Suprapubic skin (tissue), 3 donors: ENCODE measurements around the gene CHSY1.

Experiments
- CTCF ChIP-seq, 2 donors: fragments of 200-600 bp in 1 of 2; fragments of 450-650 bp in 1 of 2; sonication (generic) in 1 of 2; IDR thresholded peaks; one replicate each; pipeline ENCODE4 v1.5.1; 2016 to 2019; ENCODE audit warnings: antibody characterized with exemption in 2 of 2, mild to moderate bottlenecking in 1 of 2, moderate library complexity in 1 of 2
- EP300 ChIP-seq: sonication (generic); formaldehyde crosslinking; IDR thresholded peaks from one replicate; pipeline ENCODE4 v1.6.1; 2017; ENCODE audit warnings: antibody characterized with exemption
- POLR2A ChIP-seq, 2 donors: fragments of 450-650 bp; IDR thresholded peaks; one replicate each; pipeline ENCODE4 v1.6.1; 2017; ENCODE audit warnings: antibody characterized with exemption in 2 of 2, mild to moderate bottlenecking in 2 of 2, moderate library complexity in 2 of 2

DNA sequence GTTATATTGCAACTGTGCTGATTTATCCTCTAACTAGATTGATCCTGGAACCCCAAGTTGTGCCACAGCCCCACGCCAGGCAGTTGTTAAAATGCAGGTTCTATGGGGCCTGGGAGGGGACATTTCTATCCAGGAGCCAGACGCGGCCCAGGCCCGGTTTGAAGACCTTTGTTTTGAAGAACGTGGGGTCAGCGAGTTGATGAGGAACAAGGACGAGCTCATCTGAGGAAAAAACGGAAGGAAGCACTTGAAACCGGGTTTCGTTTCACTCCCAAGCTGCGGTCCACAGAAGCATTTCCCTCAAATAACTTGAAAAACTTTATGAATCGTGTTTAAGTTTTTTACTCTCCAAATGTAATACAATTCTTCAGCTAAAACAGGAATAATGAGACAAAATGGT lies 76.4 kb downstream of the CHSY1 start:
- TF ChIP-seq POLR2A (IDR thresholded peaks at IDR 0.05), result no peak
- TF ChIP-seq CTCF (IDR thresholded peaks at IDR 0.05), result no peak
- no peak for TF ChIP-seq EP300
